HG02571 (cell line): ENCODE results near the gene SLC6A13.
"Not testable (repeated sequence)": the region's sequence is repeated elsewhere in the genome, so short reads cannot be mapped to it uniquely, and the experiment has no call there.

Experiments
- ATAC-seq: cut with Tn5 transposase; IDR thresholded peaks from one replicate; pipeline ENCODE4 v1.9.1; 2021; ENCODE audit warnings: mild to moderate bottlenecking, moderate library complexity; ENCODE audit not compliant: unreplicated experiment

SLC6A13 gene

GRCh38 chr12:218221-218620 is 44.4 kb downstream of the SLC6A13 start:
- no peak for ATAC-seq

- not testable (repeated sequence) for ATAC-seq
Measured at GRCh38 chr12:217029-217428, 45.6 kb downstream of the SLC6A13 start.

DNA sequence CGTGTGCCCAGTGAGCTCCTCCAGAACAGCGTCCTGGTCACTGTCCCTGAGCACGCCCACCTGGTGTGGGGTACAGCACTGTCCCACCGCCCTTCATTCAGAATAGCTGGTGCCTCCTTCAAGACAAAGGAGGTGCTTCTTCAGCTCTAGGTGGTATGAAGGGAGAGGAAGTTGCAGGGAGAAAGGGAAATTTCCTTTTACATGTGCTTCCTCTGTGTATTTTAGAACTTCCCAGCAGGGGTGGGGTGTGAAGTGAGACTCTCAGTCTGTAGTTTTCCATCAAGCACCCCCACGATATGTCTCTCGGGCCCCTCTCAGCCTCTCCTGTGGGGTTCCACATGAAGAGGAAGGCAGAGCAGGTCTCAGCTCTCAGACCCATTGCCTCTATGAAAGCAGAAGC is 47.5 kb downstream of the SLC6A13 start:
- no peak for ATAC-seq

DNA sequence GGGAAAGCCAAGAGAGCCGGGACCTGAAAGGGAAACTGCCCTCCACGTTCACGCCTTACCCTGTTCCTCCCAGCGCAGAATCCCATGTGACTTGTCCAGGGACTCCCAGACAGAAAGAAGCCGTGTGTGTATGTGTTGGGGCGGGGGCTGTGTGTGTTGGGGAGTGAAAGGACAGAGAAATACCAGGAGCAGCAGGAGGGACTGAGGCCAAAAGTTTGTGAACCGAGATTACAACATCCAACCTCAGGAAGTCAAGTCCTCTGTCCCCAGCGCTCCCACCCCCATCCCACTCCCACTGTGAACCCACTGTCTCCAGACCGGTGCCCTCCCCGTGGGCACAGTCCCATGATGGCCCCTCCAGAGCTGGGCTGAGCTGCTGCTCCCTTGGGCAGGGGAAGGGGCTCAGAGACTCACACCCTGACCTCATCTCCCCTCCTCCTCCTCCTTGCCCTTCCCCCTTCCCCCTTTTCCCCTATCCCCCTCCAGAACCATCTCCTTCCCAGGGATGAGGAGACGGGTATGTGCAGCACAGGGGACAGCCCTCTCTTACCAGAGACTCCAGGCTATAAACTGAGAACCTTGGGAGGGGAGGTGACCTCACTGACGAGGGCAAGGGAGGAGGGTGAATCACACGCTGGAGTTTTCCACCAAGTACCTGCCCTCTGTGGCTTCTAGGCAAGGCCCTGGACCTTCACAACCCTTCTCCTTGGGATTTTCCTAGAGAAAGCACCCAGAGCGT is 48.5 kb downstream of the SLC6A13 start, which contains the start of gene SLC6A12:
Gene SLC6A12, minus strand, starts transcription at position 155 of the 739 bp plus-strand sequence. CDS start 4,171 bp downstream, outside the sequence.
- ATAC-seq = no peak

- ATAC-seq = no peak
Measured at GRCh38 chr12:213527-213932, 49.1 kb downstream of the SLC6A13 start.

GRCh38 chr12:212715-213526 is 49.7 kb downstream of the SLC6A13 start:
- ATAC-seq = no peak

DNA sequence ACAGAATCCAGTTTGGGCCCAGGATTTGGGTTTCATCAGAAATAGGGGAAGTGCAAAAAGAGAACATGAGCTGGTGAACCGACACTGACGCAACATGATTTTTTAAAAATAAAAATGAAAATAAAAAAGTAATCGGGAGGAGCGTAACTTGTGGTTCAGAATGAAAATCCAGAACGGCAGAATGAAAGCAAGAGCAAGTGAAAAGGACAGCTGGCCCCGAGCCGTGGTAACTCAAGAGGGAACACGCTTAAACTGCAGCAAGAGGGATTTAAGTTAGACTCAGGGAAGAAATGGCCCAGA is 50.3 kb downstream of the SLC6A13 start:
- no peak for ATAC-seq

DNA sequence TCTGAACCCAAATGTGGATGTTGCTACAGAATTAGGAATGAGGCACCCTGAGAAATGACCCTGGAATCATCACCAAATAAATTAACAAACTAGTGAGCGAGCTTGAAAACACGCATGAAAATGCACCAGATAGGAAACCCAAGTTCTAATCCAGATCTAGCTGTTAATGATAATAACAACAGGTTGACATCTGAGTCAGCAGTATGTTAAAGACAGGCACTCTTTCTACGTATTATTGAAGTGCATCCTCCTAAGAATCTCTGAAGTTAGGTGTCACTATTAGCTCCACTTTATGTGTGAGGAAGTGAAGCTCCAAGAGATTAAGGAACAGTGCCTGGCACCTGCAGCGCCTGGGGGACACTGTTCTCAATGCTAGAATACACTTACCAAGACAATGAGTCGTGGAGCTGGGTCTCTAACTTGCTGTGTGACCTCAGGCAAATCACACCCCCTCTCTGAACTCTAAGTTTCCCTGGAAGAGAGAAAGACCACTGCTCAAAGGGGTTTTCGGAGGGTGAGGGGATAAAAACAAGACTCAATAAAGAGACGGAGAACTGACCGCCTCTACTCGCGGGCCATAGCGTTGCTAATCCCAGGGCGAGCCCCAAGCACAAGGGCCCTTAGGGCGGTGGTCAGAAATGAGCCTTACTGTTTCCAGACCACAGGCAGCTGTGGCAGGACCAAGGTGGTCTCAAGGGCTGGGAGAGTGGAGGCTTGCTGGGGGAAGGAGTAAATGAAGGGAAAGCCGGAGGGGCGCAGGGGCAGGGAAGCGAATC is 50.8 kb downstream of the SLC6A13 start:
- no peak for ATAC-seq

- no peak for ATAC-seq
Measured at GRCh38 chr12:211142-211465, 51.5 kb downstream of the SLC6A13 start.

DNA sequence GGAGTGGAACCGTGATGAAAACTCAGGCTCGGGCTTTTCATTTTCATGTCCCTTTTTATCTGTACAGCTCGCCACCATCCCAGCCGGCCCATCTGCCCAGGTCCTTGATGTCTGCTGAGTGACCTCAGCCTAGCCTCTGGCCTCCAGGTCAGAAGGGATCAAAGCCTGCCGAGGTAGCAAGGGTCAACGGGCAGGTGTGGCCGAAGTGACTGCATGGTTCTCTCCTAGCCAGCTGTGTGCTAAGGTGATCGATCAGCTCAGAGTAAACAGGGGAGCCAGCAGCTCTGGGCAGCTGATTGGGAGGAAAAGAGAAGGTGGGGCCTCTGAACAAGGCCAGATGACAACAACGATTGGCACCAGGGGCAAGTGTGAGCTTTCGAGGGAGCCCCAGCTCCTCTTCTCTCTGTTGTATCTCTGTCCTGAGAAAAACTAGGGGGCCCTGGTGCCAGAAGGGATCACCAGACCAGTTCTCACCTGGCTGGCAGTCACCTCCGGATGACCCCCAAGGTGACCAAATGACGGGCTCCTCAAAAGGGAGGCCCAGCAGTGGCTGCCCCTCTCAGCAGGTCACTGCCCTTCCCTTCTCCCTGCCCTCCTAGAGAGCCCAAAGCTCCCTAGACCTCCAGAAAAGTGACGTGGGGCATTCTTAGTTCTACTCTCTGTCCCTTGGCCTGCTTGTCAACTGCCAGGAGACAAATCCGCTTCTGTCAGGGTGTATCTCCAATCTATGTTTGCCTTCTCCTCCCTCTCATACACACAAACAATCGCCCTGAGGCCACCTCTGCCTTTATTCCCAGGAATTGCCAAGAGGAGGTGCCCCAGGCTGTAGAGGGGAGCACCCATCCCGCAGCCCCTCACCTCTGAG is 52.1 kb downstream of the SLC6A13 start:
- no peak for ATAC-seq

DNA sequence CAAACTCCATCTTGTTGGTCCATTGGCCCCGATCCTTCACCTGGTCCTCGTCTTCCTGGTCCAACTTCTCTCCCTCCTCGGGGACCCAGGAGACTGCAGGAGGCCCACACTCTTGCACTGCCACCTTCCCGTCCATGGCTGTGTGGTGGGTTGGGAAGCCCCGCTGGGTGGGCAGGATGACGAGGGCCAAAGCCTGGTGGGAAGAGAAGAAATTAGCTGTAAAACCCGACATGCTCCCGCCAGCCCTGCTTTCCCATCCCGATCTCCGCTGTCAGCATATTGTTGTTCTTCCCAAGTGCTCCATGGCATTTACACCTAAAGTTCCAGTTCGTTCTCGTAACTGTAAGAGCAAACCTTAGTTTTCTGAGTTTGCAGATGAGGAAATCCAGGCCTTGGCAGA is 52.8 kb downstream of the SLC6A13 start:
- no peak for ATAC-seq

DNA sequence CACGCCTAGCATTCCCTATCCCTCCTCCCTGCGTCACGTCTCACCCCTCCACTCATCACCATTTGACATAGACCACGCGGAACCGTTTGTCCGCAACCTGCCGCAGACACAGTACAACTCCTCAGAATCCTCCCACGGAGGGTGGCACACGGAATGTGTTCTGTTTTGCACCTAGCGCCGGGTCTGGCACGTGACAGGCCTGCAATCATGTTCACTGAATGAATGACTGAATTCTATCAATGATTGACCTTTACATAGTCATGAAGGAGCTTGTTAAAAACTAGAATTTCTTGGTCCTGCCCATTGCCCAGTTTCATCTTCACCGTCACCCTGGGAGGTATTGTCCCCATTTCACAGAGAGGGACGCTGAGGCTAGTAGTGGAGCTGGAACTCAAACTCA is 53.4 kb downstream of the SLC6A13 start:
- no peak for ATAC-seq

DNA sequence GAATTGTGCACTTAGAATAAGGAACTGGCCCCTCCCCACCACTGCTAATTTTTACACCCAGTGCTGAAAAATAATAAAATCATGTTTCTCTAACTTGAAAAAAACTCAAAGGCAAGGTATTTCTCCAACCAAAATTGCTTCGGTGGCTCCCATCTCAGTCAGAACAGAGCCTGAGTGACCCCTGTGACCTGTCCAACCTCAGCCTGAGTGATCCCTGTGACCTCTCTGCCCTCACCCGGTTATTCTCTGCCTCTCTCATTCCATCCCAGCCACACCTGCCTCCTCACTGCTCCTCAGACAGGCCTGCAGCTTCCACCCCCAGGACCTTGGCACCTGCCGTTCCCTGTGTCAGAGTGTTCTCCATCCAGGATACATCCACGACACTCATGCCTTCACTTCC is 53.8 kb downstream of the SLC6A13 start:
- ATAC-seq = no peak

DNA sequence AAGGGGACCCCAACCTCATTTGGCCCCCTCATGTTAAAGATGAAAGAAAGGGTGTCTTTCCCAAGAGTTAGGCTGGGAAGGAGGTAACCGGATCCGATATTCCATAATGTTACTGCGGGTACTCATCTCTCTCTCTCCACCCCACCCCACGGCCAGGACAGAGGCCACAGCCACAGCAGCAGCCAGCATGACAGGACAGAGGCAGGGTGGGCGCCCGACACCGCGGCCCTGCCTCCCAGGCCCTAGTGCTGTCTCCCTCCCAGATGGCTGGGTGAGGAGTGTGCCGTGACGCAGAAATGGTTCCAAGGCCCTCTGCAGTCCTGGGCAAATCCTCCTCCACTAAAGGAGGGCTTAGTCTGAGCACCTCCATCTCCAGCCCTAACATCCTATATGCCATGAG is 54.8 kb downstream of the SLC6A13 start:
- ATAC-seq = no peak

GRCh38 chr12:206746-207440 is 55.7 kb downstream of the SLC6A13 start:
- ATAC-seq = no peak

DNA sequence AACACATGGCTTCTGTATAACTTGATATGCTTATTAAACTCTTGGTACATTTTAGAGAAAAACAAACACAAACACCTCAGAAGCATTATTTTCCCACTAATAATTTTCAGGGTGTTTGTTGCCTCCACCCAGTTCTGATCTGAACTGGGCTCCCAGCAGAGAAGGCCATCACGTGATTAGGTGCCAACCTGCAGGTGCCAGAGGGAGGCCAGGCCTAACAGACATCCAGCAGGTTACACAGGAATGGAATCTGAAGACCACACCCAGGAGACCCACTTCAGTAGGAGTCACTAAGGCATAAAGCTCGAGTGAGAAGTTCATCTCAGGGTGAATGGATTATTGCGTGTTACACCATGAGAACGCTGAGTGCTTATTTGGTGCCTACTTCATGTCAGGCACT is 57.6 kb downstream of the SLC6A13 start:
- no peak for ATAC-seq

GRCh38 chr12:204261-204678 is 58.4 kb downstream of the SLC6A13 start:
- no peak for ATAC-seq

DNA sequence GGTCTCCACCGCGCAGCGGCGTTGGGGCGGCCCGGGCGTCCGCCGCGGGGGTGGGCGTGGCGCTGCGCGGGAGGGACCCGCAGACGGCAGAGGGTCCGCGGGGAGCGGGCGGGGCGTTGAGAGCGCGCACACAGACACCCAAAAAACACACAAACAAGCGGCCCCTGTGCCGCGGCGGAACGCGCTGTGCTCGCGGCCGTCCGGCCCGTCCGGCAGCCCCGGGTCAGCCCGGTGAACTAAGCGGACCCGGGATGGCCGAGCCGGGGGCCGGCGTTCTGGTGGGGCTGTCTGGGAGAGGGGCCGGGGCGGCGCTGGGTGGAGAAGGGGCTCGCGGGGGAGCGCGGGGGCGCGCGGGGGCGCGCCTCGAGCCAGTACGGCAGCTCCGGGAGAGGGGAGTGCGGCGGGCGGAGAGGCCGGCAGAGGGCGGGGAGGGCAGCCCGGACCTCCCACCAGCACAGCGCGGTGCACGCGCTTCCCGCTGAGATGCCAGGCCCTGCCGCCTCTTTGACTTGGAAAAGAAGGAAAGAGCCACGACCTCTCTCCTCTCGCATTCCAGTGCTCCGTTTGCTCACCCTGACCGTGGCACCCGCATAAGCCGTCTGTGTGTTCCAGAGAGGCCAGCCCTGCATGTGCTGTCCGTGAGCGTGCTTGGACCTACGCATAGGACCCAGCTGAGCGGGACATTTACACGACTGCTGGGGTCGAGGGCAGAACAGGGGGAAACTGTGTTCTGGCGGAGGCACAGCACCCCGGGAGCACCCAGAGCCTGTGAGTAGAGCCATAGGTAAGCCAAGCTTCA is 59.0 kb downstream of the SLC6A13 start:
- no peak for ATAC-seq

DNA sequence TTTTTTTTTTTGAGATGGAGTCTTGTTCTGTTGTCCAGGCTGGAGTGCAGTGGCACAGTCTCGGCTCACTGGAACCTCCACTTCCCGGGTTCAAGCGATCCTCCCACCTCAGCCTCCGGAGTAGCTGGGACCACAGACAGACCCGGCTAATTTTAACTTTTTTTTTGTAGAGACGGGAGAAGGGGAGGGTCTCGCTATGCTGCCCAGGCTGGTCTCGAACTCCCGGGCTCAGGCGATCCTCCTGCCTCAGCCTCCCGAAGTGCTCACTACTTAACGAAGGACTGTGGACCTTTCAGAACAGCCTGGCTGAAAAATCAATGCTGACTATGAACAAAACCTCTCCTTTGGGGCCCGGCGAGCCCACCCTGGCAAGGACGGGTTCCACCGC is 59.6 kb downstream of the SLC6A13 start:
- no peak for ATAC-seq
